SU-DHL-6 (cell line): ENCODE data around the gene HOXD9.

Experiments used
- CTCF ChIP-seq: fragments of 200-600 bp; sonication (generic); IDR thresholded peaks from one replicate; pipeline ENCODE4 v1.5.1; 2017; ENCODE audit warnings: antibody characterized with exemption, mild to moderate bottlenecking, low read length, moderate library complexity; ENCODE audit not compliant: insufficient read depth, poor library complexity, severe bottlenecking
- EZH2phosphoT487 ChIP-seq: fragments of 200-600 bp; sonication (generic), shearing (Covaris generic); conservative IDR thresholded peaks from 2 replicates; pipeline ENCODE4 v1.6.1; 2018; ENCODE audit warnings: mild to moderate bottlenecking, antibody characterized with exemption, low read length, moderate library complexity, mixed read lengths

- TF ChIP-seq CTCF (no peak), EZH2phosphoT487 (no peak)
Measured at GRCh38 chr2:176132205-176133171, 10.0 kb downstream of the HOXD9 start.
